ENCODE measurements around the gene TMEM116.
A peak's percentile ranks its signal among the peaks of the same experiment; 100 is the strongest.
"Not testable (repeated sequence)": the region's sequence is repeated elsewhere in the genome, so short reads cannot be mapped to it uniquely, and the experiment has no call there.

The TMEM116 gene

DNA sequence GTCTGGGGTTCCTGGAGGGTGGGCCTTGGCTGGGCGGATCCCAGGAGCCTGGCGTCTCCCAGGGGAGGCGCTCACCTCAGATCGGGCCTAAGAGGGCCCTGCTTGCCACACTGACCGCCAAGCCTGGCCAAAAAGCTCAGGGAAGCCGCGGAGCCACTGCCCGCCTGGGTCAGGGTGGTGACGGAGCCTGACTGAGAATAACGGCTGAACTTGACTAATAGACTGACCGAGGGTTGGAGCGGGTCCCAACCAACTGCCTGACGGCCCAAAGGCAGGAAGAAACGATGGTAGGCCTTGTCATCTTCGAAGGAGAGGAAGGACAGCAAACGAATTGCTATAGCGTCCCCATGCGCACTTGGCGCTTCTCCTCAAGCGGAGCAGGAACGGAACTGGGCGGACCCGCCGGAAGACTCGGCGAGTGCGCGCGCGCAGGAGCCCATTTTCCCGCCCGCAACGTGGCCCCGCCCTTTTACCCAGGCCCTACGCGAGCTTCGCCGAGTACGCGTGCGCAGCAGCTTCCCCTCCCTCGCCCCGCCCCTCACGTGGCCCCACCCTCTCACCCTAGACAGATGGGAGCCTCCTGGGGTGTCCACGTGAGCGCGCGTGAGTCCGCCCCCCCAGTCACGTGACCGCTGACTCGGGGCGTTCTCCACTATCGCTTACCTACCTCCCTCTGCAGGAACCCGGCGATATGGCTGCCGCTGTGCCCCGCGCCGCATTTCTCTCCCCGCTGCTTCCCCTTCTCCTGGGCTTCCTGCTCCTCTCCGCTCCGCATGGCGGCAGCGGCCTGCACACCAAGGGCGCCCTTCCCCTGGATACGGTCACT lies at the start of gene TMEM116, which contains the start of gene ERP29:
TSS of gene TMEM116 (minus strand) at position 391 of the 826 bp plus-strand sequence. CDS start 7,895 bp downstream, outside the sequence.
TSS of gene ERP29 (plus strand) at position 652 of the 826 bp plus-strand sequence. CDS start at position 692, 40 bp downstream.
- peak; percentile 100 for DNase-seq

GRCh38 chr12:112061137-112061536 lies 48.2 kb upstream of the TMEM116 start:
- no peak for DNase-seq

GRCh38 chr12:112049351-112049750 lies 36.4 kb upstream of the TMEM116 start:
- no peak for DNase-seq

GRCh38 chr12:112046003-112046402 lies 33.0 kb upstream of the TMEM116 start:
- DNase-seq: no peak

GRCh38 chr12:112036614-112037013 lies 23.6 kb upstream of the TMEM116 start:
- DNase-seq: not testable (repeated sequence)

DNA sequence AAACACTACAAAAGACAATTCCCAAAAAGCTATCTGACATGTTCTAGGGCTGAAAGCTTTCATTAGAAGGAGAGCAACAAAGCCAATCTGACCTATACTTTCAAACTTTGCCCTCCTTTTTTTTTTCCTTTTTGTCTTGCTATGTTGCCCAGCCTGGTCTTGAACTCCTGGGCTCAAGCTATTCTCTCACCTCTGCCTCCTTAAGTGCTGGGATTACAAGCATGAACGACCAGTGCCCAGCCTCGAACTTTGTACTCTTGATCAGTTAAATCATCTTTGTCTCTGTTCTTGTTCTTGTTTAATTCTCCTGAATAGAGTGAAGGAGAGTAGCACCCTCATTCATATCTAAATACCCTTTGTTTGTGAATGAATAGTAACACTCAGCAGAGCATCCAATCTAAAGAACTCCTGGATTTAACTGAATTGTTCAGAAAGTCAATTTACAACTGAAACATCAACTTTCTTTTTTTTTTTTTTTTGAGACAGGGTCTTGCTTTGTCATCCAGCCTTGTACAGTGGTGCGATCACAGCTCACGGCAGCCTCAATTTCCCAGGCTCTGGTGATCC lies 22.3 kb upstream of the TMEM116 start:
- DNase-seq: no peak

DNA sequence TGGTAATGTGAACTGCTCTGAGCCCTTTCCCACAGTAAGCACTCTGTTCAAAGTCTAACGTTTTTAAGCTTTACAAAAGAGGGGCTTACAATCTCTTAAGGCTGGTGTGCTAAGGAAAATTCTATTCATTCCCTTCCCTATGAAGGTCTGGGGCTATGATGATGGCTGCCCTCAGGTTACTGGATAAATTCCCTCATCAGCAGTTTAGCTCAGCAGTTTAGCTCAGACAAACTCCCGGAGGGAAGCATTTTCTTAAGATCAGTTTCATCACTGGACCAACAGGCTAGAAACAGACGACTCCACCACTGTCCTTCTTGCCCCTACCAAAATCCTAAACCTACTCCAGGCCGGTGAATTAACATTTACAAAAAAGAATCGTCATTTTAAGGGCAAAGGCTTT lies 19.3 kb upstream of the TMEM116 start:
- no peak for DNase-seq

DNA sequence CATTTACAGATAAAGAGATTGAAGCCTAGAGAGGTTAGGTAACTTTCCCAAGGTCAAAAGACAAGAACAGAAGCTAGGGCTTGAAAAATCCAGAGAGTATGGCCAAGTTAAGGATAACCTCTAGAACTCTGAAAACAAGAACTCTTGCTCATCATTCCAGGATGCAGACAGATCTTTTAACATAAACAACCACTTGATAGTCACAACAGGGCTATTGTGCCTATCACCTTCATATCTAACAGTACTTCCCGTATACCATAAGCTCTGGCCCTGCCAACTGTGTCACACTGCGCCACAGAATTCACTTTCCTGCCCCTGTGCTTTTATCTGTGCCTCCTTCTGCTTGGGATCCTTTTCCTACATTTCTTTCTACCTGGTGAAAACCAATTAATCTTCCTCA lies 18.5 kb upstream of the TMEM116 start:
- DNase-seq: no peak

GRCh38 chr12:112029301-112029700 lies 16.3 kb upstream of the TMEM116 start:
- DNase-seq: no peak

- DNase-seq: no peak
Observed at GRCh38 chr12:112025808-112026375, 12.9 kb upstream of the TMEM116 start.

DNA sequence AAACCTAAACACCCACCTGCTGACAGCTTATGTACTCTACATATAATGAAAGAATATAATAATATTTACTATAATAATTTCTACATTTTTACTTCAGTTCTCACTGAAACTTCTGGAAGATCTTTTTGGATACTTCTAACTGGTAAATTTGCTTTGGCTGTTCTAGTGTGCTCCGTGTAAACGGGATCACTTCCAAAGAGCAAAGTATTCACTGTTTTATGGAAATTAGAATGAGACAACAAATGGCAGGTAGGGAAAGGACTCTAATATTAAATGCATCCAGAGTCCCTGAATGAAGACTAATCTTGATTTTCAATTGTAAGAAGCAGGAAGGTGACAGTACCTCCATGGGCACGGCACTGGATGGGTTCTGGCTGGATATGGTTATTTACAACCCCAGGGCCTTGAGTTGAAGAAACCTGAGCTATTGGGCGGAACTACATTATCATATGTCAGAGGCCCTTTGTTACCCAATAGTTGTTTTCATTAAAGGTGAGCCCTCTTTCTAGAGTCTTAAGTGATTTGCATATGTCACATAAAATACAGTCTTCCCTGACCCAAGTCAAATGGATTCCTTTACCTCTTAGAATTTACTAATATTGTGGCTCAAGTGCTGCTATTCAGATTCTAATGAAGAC lies 10.9 kb upstream of the TMEM116 start:
- DNase-seq: no peak

DNA sequence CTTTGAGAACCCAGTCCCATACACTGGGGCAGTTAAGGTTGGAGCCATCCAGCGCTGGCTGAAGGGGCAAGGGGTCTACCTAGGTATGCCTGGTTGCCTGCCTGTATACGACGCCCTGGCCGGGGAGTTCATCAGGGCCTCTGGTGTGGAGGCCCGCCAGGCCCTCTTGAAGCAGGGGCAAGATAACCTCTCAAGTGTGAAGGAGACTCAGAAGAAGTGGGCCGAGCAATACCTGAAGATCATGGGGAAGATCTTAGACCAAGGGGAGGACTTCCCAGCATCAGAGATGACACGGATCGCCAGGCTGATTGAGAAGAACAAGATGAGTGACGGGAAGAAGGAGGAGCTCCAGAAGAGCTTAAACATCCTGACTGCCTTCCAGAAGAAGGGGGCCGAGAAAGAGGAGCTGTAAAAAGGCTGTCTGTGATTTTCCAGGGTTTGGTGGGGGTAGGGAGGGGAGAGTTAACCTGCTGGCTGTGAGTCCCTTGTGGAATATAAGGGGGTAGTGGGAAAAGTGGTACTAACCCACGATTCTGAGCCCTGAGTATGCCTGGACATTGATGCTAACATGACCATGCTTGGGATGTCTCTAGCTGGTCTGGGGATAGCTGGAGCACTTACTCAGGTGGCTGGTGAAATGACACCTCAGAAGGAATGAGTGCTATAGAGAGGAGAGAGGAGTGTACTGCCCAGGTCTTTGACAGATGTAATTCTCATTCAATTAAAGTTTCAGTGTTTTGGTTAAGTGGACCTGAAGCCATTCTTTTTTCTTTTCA lies 9.5 kb upstream of the TMEM116 start:
- no peak for DNase-seq

- no peak for DNase-seq
Observed at GRCh38 chr12:112020947-112021457, 8.0 kb upstream of the TMEM116 start.

GRCh38 chr12:112018571-112019237 lies 5.7 kb upstream of the TMEM116 start:
- no peak for DNase-seq

DNA sequence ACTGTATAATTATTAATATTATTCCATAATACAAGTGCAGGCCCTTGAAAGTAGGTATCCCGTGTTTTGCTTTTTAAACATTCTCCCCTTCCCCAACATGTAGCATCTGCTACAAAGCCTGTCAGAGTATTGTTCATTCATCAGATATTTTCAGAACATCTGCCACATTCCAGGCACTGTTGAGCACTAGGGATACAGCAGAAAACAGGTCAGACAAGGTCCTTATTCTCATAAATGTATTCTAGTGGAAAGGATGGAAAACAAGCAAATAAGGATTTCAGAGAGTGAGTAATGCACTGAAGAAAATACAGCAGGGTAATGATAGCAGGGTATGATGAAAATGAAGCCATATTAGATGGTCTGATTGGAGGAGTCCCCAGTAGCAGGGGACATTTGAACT lies 4.1 kb upstream of the TMEM116 start:
- DNase-seq: no peak

DNA sequence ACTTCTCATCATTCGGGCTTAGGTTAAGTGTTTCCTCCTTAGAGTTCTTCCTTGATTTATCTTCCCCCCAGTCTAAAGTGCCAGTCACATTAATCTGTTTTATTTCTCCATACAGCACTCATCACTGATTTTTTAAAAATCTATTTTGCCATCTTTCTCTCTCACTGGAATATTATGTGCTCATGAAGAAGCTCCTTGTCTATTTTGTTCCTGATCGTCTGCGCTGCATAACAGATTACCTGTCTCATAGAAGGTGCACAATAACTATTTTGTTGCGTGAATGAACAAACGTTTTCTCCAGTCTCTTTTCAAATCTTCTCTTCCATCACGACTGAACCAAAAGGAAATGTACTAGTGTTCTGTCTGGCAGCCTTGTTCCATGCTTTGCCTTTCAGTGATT lies 3.0 kb upstream of the TMEM116 start:
- no peak for DNase-seq

DNA sequence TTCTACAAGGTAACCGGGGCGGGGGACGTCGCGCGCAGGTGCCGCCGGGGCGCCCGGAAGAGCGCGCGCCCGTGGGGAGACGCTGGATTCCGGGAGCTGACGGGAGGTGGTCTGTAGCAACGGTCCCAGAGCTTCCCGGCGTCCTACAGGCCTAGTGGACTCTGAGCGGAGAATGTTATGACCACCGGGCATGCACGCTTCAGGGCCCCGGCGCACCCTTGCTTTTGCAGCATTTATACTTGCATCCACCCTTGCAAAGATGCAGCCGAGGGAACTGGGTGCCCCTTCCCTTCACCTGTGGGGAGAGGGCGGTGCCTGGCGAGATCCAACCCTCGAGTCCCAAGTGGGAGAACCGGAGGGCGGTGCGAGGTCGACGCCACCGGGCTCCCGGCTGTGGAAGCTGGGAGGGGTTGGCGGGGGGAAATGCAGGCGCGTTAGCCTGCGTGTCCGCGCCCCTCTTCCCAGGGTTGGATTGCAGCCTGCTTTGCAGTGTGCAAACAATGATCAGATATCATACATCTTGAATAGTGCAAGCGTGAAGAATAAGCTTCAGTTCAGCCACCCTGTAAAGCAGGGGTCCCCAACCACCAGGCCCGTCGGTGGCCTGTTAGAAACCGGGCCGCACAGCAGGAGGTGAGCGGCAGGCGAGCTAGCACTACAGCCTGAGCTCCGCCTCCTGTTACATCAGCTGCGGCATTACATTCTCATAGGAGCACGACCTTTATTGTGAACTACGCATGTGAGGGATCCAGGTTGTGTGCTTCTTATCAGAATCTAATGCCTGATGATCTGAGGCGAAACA lies 837 bp upstream of the TMEM116 start:
- DNase-seq: peak; percentile 75

GRCh38 chr12:112011685-112012084 lies 1.3 kb downstream of the TMEM116 start:
- no peak for DNase-seq

- no peak for DNase-seq
Observed at GRCh38 chr12:112010415-112011344, 2.3 kb downstream of the TMEM116 start.

GRCh38 chr12:112009596-112009995 lies 3.4 kb downstream of the TMEM116 start:
- DNase-seq: not testable (repeated sequence)

All from stimulated activated CD4-positive, alpha-beta T cell treated with anti-CD3 and anti-CD28 coated beads, Interleukin-4, amount 100 ng/mL, for 24 hours (primary cell).